ENCODE data around the gene ELN. TPM values are rescaled to one million over a fixed set of nuclear protein-coding genes. Genes with fewer than 3 reads are reported as not detected.

Gene ELN
- total RNA-seq, 4 donors from 2014 or later, result 337 to 646 (median 447) TPM

DNA sequence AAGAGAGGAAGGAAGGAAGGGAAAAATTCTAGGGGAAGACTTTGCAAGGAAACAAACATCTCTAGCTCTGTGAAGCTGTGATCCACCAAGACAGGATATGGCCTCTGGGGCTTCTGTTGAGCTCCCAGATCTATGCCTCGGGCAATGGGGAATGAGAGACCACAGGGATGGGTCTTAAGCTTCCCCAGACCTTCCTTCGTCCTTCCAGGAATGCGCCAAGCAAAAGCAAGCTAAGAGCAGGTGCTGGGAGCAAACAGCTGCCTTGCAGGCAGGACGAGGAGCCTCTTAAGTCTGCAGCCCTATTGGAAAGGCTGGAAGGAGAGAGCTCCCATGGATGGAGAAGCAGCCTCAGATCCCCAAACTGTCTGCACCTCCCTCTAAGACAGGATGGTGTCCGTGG, 21.9 kb upstream of the ELN start:
- H3K9me3 ChIP-seq, result no peaks in the 10 kb centered on the region
- H3K27ac ChIP-seq (replicated peaks in 1 of 4), result peak overlapping the region in 3 of 4 donors; percentile 31 to 44 (median 34)
- DNase-seq (ENCODE audit: extremely low spot score), result no peak
- intact Hi-C loops (cut with DNase I), result no loop called here
- H3K4me1 ChIP-seq, result peaks cover 21 to 51% (median 42%) of the 10 kb centered on the region in 4 donors
- 64% methylated on average over 4 of the region's 5 CpGs for WGBS
- no peak for TF ChIP-seq POLR2A (IDR thresholded peaks at IDR 0.05; ENCODE audit: low read depth)
- TF ChIP-seq EP300 (IDR thresholded peaks at IDR 0.05), result no peak
- TF ChIP-seq, protein P1, sequence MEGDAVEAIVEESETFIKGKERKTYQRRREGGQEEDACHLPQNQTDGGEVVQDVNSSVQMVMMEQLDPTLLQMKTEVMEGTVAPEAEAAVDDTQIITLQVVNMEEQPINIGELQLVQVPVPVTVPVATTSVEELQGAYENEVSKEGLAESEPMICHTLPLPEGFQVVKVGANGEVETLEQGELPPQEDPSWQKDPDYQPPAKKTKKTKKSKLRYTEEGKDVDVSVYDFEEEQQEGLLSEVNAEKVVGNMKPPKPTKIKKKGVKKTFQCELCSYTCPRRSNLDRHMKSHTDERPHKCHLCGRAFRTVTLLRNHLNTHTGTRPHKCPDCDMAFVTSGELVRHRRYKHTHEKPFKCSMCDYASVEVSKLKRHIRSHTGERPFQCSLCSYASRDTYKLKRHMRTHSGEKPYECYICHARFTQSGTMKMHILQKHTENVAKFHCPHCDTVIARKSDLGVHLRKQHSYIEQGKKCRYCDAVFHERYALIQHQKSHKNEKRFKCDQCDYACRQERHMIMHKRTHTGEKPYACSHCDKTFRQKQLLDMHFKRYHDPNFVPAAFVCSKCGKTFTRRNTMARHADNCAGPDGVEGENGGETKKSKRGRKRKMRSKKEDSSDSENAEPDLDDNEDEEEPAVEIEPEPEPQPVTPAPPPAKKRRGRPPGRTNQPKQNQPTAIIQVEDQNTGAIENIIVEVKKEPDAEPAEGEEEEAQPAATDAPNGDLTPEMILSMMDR (IDR thresholded peaks at IDR 0.05), result no peak
- no peak for TF ChIP-seq POLR2AphosphoS5 (IDR thresholded peaks at IDR 0.05)
- H3K4me3 ChIP-seq, result no peak overlapping the region
- no peaks in the 10 kb centered on the region for H3K36me3 ChIP-seq
- no peaks in the 10 kb centered on the region for H3K27me3 ChIP-seq

GRCh38 chr7:74006451-74007241, 21.3 kb upstream of the ELN start:
- TF ChIP-seq, protein P1 (IDR thresholded peaks at IDR 0.05), result no peak
- no peak for TF ChIP-seq POLR2A (IDR thresholded peaks at IDR 0.05; ENCODE audit: low read depth)
- TF ChIP-seq POLR2AphosphoS5 (IDR thresholded peaks at IDR 0.05), result no peak
- TF ChIP-seq EP300 (IDR thresholded peaks at IDR 0.05), result no peak
- intact Hi-C loops (cut with DNase I), result no loop called here
- Histone ChIP-seq H3K4me3 (no peak overlapping the region), H3K36me3 (no peaks in the 10 kb centered on the region), H3K27ac (replicated peaks in 1 of 4) (peak overlapping the region; percentile 31 to 54 (median 48)), H3K27me3 (no peaks in the 10 kb centered on the region), H3K4me1 (peaks cover 20 to 44% (median 36%) of the 10 kb centered on the region in 4 donors), H3K9me3 (no peaks in the 10 kb centered on the region)
- WGBS, result 52% methylated on average over 11 of the region's 12 CpGs
- no peak for DNase-seq (ENCODE audit: extremely low spot score)

- Histone ChIP-seq H3K9me3 (no peaks in the 10 kb centered on the region), H3K4me1 (peaks cover 15 to 39% (median 31%) of the 10 kb centered on the region in 4 donors), H3K36me3 (no peaks in the 10 kb centered on the region), H3K27me3 (no peaks in the 10 kb centered on the region), H3K27ac (replicated peaks in 1 of 4) (peak overlapping the region; percentile 31 to 54 (median 48)), H3K4me3 (no peak overlapping the region)
- no peak for TF ChIP-seq POLR2A (IDR thresholded peaks at IDR 0.05; ENCODE audit: low read depth)
- no peak for TF ChIP-seq POLR2AphosphoS5 (IDR thresholded peaks at IDR 0.05)
- no peak for TF ChIP-seq EP300 (IDR thresholded peaks at IDR 0.05)
- TF ChIP-seq, protein P1 (IDR thresholded peaks at IDR 0.05), result no peak
- intact Hi-C loops (cut with DNase I), result no loop called here
- DNase-seq (ENCODE audit: extremely low spot score), result no peak
Observed at GRCh38 chr7:74007242-74007567, 20.8 kb upstream of the ELN start.

- H3K27me3 ChIP-seq, result no peaks in the 10 kb centered on the region
- peaks cover 19 to 36% (median 30%) of the 10 kb centered on the region in 4 donors for H3K4me1 ChIP-seq
- TF ChIP-seq POLR2AphosphoS5 (IDR thresholded peaks at IDR 0.05), result no peak
- no peak for TF ChIP-seq POLR2A (IDR thresholded peaks at IDR 0.05; ENCODE audit: low read depth)
- 100% methylated on average over 3 of the region's 3 CpGs for WGBS
- H3K4me3 ChIP-seq, result no peak overlapping the region
- DNase-seq (ENCODE audit: extremely low spot score), result no peak
- no peak overlapping the region for H3K27ac ChIP-seq (replicated peaks in 1 of 4)
- H3K36me3 ChIP-seq, result no peaks in the 10 kb centered on the region
- H3K9me3 ChIP-seq, result no peaks in the 10 kb centered on the region
- intact Hi-C loops (cut with DNase I), result no loop called here
Observed at GRCh38 chr7:74008687-74009086, 19.3 kb upstream of the ELN start.

DNA sequence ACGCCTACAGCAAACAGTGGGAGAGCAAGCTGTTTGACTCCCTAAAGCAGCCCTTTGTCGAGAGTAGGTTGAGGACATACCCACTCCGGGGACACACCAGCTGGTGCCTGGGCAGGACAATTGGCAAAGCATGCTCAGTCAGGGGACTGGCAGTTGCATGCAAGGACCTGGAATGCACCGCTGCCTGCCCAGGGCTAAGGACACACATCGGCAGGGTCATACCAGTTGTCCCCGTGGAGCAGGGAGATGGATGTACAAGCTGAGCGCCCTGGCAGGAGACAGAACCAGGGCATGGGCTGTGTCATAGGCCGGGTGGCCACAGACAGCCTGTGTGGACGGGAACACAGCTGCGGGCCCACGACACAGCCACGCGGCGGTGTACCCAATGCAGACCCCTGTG, 18.3 kb upstream of the ELN start:
- no peak overlapping the region for H3K27ac ChIP-seq (replicated peaks in 1 of 4)
- no peaks in the 10 kb centered on the region for H3K36me3 ChIP-seq
- H3K9me3 ChIP-seq, result no peaks in the 10 kb centered on the region
- peaks cover 20 to 45% (median 39%) of the 10 kb centered on the region in 4 donors for H3K4me1 ChIP-seq
- intact Hi-C loops (cut with DNase I), result no loop called here
- no peak for DNase-seq (ENCODE audit: extremely low spot score)
- TF ChIP-seq POLR2A (IDR thresholded peaks at IDR 0.05; ENCODE audit: low read depth) (no peak), EP300 (IDR thresholded peaks at IDR 0.05) (no peak), POLR2AphosphoS5 (IDR thresholded peaks at IDR 0.05) (no peak)
- TF ChIP-seq, protein P1 (IDR thresholded peaks at IDR 0.05), result no peak
- H3K27me3 ChIP-seq, result no peaks in the 10 kb centered on the region
- no peak overlapping the region for H3K4me3 ChIP-seq
- 92% methylated on average over 14 of the region's 14 CpGs for WGBS

All from esophagus muscularis mucosa (tissue), 4 donors.